T follicular helper cell (primary cell): Measurements from ENCODE around the gene RPL21.
A peak's percentile ranks its signal among the peaks of the same experiment; 100 is the strongest.

Experiments
- DNase-seq: peaks from one replicate; pipeline ENCODE4 v3.0.0-alpha.2; 2020; ENCODE audit warnings: low read depth

The RPL21 gene

DNA sequence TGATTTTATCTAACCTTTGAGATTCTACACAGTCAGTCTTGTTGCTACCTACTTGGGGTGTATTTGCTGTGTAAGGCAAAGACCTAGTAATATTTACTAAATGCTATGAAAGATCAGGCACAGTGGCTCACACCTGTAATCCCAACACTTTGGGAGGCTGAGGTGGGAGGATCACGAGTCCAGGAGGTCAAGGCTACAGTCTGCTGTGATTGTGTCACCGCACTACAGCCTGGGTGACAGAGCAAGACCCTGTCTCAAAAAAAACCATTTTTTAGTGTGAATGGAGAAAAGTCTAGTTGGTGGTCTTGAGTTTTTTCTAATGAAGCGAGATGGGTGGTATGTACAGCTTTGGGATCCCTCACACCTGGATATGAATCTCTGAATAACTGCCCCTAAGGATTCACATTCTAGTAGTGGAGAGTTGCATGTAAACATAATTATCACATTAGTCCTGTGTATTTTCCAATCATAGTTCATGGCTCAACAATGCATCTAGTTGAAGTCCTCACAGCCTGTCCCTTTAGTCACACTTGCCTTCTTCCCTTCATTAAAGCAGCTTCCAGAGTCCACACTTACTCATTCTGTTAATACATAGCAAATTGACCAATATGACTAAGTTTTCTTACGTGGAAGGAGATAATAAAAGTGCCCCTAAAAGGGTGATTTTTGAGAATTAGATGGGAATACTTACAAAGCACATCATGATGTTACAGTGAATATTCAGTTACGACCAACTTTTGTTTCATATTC, 7.5 kb downstream of the RPL21 start:
- no peak for DNase-seq

DNA sequence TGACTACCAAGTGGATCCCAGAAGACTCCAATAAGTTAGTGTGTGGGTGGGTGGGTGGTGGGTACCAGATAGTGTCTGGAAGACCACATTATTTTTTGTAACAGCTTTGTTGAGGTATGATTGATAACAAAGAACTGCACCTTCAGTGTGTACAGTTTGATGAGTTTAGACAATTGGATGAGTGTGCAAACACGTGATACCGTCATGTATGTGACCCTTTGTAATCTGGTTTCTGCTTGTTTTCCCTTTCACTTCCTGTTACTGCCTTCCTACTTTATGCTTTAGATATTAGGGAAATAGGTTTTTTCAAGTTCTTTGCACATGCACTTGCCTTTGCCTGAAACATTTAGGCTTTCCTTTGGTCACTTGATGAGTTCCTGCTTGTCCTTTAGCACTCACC, 8.5 kb downstream of the RPL21 start:
- no peak for DNase-seq

DNA sequence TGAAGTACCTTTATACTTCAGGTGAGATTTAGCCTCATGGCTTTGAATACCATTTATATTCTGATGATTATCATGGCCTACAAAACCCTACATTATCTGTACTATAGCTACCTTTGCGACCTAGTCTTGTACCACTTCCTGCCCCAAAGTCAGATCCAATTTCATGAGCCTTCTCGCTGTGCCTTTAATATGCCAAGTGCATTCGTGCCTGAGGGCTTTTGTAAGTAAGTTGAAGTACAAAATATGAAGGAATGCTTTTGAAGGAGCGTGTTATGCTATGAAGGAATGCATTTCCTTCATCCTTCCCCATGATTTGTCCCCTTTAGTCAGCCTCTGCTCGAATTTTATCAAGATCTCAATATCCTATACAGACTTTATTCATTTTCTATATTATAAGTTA, 10.0 kb downstream of the RPL21 start:
- DNase-seq, result no peak

DNA sequence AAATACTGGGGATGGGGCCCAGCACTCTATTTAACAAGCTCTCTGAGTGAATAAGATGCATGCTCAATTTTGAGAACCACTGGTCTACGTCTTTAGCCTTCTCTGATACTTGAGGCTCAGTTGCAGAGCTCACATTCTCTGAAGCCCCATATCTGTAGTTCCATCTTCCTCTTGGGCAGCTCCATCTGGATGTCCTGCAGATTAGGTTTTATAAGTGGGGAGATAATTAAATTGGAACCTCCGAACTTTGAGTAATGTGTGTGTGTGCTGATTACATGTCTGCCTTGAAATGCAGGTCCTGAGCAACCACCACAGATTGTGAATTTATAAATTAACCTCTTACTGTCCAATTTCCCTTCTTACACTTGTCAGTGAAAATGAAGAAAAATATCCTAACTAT, 12.1 kb downstream of the RPL21 start:
- no peak for DNase-seq

DNA sequence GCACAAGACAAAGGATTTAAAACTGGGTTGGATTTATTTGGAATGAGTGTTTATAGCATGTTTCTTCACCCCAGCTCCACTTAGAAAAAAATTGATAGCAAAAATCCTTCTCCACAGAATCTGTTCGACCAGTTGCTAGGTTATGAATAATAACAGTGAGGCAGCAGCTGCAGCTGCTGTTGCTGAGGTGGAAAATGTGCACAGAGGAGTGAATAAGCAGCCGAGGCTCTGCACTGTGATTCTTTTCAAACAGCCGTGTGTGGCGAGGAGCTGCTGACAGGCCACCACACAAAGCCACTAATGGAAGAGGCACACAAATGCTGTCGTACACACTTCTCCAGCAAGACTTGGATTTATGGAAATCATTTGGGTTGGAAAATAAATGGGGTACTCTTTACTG, 12.8 kb downstream of the RPL21 start:
- DNase-seq, result no peak

DNA sequence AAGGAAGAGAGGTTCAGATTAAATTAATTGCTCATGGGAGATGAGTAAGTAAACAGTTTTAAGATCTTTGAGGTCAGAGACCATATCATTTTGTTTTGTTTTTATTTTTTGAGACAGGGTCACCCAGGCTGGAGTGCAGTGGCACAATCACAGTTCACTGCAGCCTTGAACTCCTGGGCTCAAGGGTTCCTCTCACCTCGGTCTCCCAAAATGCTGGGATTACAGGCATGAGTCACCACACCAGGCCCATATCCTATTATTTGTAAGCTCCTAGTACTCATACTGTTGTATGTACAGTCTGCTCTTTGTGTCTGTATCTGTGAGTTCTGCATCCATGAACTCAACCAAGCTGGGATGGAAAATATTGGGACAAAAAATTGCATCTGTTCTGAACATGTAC, 13.3 kb downstream of the RPL21 start:
- DNase-seq, result no peak

DNA sequence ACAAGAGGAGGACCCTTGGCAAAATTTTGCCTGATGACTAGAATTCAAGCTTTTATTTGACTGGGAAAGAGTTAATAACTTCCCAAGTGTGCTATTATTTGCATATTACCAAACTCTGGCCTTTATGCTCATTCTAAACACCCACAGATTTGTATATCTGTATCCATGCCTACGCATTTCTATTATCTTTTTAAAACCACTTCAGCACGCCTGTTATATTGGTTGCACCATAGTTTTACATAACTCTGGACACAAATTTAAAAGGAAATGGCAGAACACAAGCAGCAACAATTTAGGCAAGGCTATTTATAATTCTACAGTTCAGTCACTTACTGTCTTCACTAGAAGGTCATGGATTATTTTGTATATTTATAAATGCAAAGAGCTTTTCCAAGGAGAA, 15.6 kb downstream of the RPL21 start:
- no peak for DNase-seq

DNA sequence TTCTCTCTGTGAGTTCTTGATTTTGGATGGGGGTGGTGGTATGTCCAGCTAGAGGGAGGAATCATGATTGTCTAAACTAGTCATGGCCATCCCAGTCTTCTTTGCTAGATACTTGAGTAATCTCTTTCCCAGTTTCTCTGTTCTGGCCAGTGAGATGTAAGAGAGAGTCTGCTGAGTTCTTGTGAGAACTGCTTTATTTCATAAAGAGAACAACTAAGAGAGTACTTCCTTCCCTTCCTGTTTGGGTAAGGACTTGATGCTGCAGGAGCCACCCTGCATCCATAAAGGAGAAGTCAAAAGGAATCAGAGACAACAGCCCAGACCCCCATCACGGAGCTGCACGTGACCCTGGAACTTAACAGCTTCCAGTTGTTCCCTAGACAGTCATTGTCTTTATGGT, 16.2 kb downstream of the RPL21 start:
- no peak for DNase-seq

DNA sequence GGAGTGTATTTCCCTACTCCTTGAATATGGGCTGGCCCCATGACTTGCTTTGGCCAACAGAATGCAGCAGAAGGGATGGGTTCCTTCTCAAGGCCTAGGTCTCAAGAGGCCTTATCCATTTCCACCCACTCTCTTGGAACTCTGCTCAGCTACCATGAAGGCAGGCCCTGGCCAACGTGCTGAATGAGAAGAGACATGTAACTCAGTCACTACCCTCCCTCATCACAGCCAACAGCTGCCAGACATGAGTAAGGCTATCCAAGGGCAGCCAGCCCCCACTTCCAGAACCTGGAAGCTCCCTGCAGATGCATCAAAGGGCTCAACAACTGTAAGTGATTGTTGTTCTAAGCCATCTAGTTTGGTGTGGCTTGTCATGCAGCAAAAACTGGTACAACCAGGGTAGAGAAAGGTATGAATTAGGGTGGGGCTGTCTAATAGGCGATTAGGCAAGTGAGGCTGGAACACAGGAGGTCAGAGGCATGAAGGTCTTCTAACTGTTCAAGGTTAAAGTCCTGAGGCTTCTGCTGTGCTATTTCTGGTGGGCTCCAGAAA, 17.8 kb downstream of the RPL21 start:
- no peak for DNase-seq

DNA sequence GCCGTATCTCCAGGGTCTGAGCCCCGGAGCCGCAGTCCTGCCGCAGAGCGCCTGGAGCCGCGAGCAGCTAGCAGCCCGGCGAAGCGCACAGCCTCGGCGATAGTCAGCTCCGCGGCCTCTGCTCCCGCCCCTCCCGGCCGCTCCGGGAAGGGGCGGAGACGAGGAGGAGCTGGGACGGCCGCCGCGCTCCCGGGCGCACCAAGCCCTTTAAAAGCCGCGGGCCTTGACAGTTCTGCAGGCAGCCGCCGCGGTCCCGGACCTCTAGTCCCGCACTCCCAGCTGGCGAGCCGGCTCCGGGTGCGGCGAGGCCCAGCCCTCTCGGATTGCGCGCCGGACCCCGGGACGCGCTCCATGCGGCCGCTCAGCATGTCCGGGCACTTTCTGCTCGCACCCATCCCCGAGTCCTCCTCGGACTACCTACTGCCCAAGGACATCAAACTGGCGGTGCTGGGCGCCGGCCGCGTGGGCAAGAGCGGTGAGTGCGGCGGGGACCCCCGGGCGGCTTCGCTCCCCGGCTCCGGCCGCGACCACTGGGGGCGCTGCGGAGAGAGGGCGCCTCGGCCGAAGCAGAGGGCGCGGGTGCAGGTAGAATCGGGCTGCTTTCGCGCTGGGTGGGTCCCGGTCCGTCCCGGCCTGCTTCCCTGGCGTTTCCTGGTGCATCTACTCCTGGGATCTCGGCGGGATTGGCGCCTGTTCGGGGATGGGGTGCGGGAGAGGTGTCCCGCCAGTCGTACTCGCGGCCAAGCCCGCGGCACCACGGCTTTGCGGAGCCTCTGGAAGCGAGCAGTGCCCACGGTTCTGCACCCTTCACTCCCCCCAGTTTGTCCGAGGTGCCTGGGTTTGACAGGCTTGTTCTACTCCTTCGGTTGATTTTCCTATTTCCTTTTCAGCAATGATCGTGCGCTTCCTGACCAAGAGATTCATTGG, 19.5 kb downstream of the RPL21 start, which contains the start of gene RASL11A:
RASL11A (plus strand) TSS at position 237 of the 927 bp plus-strand sequence; CDS start at position 352, 115 bp downstream.
- peak; percentile 54 for DNase-seq

DNA sequence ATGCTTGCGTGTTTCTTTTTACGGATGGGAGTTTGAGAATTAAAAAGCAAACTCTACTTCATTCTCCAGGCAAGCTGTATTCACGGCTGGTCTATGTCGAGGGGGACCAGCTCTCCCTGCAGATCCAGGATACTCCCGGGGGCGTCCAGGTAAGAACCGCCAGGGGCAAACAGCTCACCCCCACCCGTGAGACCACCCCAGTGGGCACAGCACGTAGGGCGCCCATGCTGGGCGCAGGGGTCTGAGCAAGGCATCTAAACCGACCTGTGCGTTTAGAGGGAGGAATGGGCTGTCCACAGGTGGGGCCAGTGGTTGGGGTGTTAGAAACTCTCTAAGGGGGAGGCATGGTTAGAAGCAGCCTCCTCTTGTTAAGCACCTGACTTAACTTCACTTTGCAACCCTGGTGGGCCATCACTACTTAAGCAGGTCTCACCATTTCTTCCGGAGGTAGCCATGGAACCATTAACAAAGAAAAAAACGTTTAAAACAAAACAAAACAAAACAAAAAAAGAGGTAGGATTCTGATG, 20.3 kb downstream of the RPL21 start:
- DNase-seq, result no peak

DNA sequence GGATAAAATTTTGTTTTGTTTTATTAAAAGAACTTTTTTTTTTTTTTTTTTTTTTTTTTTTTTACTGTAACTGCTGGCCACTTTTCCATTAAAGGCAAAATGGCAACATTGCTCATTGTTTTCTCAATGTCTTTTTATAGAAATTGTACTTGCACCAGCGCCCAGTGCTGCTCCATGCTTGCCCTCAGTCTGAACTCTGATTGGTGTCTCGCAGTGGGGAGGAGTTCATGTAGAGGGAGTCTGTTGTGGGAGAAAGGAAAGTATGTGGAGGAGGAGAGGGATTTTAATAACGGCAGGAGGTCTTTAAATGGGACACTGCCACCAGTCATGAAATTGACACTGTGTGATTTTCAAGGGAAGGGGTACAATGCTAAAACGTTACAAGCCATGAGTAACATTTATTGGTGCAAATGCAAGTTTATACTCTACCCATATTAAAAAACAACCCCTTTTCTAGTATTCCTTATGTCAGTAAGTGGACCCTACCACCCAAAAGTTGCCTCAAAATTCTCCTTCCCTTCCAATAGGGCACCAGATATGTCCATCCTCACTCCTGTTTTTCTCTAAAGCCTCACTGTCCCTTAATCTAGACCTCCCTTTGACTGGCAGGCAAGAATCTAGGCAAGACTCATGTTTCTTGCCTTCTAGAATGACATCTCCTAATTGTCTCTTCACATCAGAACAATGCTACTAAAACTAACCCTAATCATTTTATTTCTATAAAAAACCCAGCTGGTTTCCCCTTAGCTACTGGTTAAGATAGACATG, 22.5 kb downstream of the RPL21 start:
- no peak for DNase-seq

DNA sequence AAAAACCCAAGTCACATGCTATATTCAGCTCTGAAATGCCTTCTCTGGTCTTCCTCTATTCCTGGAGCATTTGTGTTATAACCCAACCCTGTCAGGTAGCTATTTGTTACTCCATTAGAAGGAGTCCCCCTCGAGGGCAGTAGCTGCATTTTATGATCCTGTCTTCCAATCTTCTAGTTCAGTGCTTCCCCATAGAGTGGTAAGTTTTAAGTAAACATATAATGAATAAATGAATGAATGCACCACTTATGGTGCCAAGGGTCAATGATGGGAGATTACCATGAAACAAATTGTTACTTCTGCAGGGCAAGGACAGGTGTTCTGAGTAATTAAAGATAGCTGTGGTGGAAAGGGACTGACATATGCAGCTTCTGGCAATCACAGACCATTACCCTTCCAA, 23.3 kb downstream of the RPL21 start:
- DNase-seq, result no peak

DNA sequence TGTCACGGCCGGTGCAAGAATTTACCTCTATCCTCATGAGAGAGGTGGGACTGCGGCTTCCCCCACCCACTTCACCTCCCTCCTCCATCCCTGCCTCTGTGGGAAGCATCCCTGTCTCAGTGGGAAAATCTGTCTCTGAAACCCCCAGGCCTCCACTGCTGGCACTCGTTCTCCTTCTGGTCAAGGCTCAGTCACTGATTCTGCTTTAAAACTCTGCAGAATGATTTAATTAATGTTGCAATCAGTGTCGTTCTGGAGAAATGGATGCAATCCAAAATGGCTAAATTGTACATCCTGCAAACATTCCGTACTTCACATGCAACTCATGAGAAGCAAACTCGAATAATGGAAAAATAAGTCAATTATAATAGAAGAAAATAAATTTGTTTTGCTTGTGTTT, 24.8 kb downstream of the RPL21 start:
- no peak for DNase-seq

DNA sequence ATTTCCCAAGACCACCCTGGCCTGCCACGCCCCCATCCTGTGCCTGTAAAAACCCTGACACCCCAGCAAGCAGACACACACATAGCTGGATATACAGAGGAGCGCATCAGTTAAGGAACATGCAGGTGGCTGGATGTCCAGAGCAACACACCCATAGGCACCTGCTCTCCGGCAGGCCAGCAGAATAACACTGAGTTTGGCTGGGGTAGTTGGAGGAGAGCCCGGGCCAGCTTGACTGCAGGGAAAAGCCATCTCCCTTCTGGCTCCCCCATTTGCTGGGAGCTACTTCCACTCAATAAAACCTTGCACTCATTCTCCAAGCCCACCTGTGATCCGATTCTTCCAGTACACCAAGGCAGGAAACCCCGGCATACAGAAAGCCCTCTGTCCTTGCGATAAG, 28.1 kb downstream of the RPL21 start:
- DNase-seq, result no peak

DNA sequence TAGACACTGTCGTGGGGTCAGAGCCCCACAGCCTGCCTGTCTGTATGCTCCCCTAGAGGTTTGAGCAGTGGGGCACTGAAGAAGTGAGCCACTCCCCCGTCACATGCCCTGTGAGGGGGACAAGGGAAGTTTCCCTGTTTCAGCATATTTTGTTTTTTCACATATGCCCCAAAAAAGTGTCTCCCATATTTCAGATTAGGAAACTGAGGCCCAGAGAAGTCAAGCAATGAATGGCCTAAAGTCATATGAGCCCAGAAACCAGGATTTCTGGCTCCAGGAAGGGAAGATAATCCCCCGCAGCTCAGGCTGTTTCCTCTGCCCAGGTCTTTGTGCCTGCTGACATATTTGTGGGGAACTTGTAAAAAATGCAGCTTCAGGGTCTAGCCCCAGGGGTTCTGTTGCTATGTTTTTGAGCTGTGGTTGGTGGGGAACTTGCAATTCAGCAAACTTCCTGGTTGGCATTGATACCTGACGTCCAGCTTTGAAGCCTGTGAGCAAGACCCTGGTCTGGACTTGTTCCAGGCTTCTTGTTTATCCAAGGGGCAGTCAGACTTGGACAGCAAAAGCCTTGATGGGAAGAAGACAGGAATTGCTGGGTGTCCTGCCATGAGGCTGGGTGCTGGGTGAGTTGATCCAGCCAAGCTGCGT, 28.8 kb downstream of the RPL21 start:
- no peak for DNase-seq

DNA sequence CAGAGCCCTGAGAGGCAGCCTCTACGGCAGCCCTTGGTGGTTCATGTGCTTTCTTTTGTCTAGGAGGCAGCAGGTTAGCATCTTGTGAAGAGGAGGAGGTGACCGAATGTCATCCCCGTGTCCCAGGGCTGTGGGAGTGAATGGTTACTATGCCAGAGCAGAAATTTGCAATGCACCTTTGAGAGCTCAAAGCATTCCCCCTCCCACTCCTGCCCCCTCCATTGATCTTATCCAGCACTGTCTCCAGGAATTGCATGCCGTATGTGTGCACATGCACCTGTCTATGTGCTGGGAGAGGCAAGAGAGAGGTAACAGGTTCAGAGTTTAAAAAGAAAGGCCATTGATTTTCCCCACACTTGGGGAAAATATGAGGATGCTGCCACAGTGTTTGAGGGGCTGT, 29.5 kb downstream of the RPL21 start:
- DNase-seq, result no peak

DNA sequence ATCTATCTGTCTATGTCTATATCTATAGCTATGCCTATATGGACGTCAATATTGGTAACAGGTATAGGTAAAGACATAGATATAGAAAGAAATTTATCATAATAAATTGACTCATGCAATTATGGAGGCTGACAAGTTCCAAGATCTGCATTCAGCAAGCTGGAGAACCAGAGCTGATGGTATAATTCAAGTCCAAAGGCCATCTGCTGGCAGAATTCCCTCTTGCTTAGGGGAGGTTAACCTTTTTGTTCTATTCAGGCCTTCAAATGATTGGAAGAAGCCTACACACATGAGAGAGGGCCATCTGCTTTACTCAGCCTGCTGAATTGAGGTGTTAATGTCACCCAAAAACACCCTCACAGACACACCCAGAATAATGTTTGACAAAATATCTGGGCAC, 30.1 kb downstream of the RPL21 start:
- no peak for DNase-seq

DNA sequence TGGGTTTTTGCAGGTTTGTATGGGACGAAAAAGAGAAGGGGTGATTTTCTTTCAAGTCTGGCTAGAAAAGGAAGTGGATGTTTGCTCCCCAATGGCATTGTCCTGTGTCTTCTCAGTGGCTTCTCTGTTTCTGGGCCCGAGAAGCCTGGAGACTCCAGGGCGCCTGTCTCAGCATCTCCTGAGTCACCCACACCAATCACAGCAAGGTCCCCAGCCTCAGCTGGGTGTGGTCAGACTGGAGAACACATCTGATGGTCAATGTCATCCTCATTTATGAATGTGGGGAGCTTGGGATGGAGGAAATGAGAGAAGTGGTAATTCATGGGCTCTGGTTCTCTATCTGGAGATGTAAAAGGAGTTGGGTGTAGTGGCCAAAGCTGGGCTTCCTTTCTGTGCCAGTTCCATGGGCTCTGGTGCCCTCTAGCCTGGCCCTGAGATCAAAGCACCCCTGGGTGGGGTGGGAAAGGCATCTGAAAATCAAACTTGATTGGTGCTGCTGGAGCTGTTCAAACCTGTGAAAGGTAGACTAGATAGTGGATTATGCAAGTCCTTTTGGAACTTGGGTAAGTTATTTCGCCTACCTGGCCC, 32.6 kb downstream of the RPL21 start:
- no peak for DNase-seq

DNA sequence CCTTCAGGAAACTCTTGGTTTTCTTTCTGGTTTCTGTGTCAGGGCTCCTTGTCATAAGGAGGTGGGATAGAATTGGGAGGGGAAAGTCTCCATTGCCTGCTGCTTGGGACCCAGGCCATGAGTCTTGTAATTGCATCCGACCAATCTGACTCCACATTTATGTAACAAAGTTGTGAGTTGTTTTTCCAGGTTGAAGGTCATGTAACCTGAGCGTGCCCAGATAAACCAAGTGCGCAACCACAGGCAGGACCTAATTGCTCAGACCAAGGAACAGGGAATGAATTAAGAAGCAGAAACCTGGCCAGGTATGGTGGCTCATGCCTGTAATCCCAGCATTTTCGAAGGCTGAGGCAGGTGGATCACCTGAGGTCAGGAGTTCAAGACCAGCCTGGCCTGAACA, 37.0 kb downstream of the RPL21 start:
- no peak for DNase-seq
